MM.1S (cell line): ENCODE data around the gene ADRM1.

Experiments
- DNase-seq: peaks from one replicate; pipeline ENCODE4 v3.0.0-alpha.2; 2015
- H2AFZ ChIP-seq: fragments of 300-600 bp; sonication (generic); 2 replicates; pipeline ENCODE4 v1.6.0; 2016; ENCODE audit warnings: antibody characterized with exemption, low read length
- H3F3A ChIP-seq: fragments of 300-600 bp; sonication (generic); 2 replicates; pipeline ENCODE4 v1.6.1; 2016; ENCODE audit warnings: mild to moderate bottlenecking, antibody characterized with exemption, low read length, moderate library complexity, mixed read lengths; ENCODE audit not compliant: insufficient read depth
- H3K27ac ChIP-seq: fragments of 300-600 bp; sonication (generic); 2 replicates; pipeline ENCODE4 v1.5.1; 2016; ENCODE audit warnings: mild to moderate bottlenecking, low read length
- H3K27me3 ChIP-seq: fragments of 300-600 bp; sonication (generic); replicated peaks from 2 replicates; pipeline ENCODE4 v1.6.0; 2016; ENCODE audit warnings: low read length; ENCODE audit not compliant: insufficient read depth
- H3K36me3 ChIP-seq: fragments of 300-600 bp; sonication (generic); replicated peaks from 2 replicates; pipeline ENCODE4 v1.6.1; 2016; ENCODE audit warnings: mild to moderate bottlenecking, low read length, mixed read lengths; ENCODE audit not compliant: insufficient read depth
- H3K4me1 ChIP-seq: fragments of 300-600 bp; sonication (generic); 2 replicates; pipeline ENCODE4 v1.6.1; 2016; ENCODE audit warnings: low read length, mixed read lengths
- H3K4me2 ChIP-seq: fragments of 300-600 bp; sonication (generic); 2 replicates; pipeline ENCODE4 v1.6.0; 2016; ENCODE audit warnings: low read depth, low read length
- H3K4me3 ChIP-seq: fragments of 300-600 bp; sonication (generic); 2 replicates; pipeline ENCODE4 v1.5.1; 2016; ENCODE audit warnings: low read length, mixed read lengths
- H3K79me2 ChIP-seq: fragments of 300-600 bp; sonication (generic); 2 replicates; pipeline ENCODE4 v1.6.1; 2016; ENCODE audit warnings: mixed run types, low read length, mixed read lengths
- H3K9ac ChIP-seq: fragments of 300-600 bp; sonication (generic); 2 replicates; pipeline ENCODE4 v1.6.1; 2016; ENCODE audit warnings: low read length, mixed read lengths
- H3K9me2 ChIP-seq: fragments of 300-600 bp; sonication (generic); replicated peaks from 2 replicates; pipeline ENCODE4 v1.6.1; 2016; ENCODE audit warnings: mild to moderate bottlenecking, low read length, mixed read lengths; ENCODE audit not compliant: insufficient read depth
- H3K9me3 ChIP-seq: fragments of 300-600 bp; sonication (generic); replicated peaks from 2 replicates; pipeline ENCODE4 v1.6.1; 2016; ENCODE audit warnings: mild to moderate bottlenecking, low read length, mixed read lengths; ENCODE audit not compliant: insufficient read depth
- H4K20me1 ChIP-seq: fragments of 300-600 bp; sonication (generic); 2 replicates; pipeline ENCODE4 v1.6.1; 2016; ENCODE audit warnings: mild to moderate bottlenecking, low read length, moderate library complexity, mixed read lengths; ENCODE audit not compliant: insufficient read depth
- CTCF ChIP-seq: fragments of 300-600 bp; sonication (generic); IDR thresholded peaks from 2 replicates; pipeline ENCODE4 v1.5.1; 2016; ENCODE audit warnings: antibody characterized with exemption, low read length, mixed read lengths
- EZH2 ChIP-seq: fragments of 300-600 bp; sonication (generic); optimal IDR thresholded peaks from 2 replicates; pipeline ENCODE3; 2017; ENCODE audit warnings: low read depth, mild to moderate bottlenecking, antibody characterized with exemption, low read length, mixed read lengths
- EZH2phosphoT487 ChIP-seq: fragments of 300-600 bp; sonication (generic); IDR thresholded peaks from 2 replicates; pipeline ENCODE4 v1.6.1; 2018; ENCODE audit warnings: antibody characterized with exemption, low read length

Gene ADRM1

DNA sequence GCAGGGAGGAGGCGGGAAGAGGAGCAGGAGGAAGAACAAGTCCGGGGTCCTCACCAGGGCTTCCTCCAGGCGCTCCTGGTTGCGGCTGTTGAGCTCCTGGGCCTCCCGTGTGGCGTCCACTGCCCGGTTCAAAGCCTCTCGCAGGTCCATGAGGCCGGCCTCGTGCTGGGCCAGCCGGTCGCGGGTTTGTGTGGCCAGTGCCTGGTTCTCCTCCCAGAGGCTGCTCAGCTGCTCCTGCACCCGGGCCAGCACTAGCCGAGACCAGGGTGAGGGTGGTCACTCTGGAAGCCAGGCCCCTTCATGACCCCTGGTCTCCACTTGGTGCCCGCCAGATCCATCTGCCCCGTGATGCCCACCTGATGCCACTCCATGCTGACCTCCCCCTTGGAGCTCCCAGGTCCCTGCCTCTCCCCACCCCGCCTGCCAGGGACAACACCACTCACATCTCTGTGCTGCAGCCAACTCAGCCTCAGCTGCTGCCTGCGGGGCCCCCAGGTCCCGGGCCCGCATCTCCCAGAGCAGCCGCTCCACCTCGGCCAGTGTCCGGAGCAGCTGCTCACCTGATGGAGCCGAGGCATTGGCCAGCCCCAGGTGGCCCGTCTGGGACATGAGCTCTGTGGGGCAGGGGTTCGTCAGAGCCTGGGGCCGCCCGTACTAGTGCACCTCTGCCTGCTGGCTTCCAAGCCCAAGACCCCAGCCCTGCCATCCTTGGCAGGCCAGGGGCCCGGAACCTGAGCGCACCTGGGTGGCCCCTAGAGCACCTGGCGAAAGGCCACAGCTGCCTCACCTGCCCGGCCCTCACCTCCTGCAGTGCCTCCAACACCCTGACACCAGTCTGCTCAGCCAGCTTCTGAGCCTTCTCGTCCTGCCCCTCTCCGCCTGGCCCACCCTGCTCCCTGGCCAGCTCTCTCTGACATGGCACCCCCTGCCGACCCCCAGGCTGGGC, 15.9 kb downstream of the ADRM1 start:
- DNase-seq: no peak
- TF ChIP-seq CTCF (no peak), EZH2 (no peak), EZH2phosphoT487 (no peak)
- Histone ChIP-seq H3K9me3 (no peaks in the 10 kb centered on the region), H3F3A (peaks cover 6% of the 10 kb centered on the region; the same call in 1 of the 2 replicates), H3K4me1 (no peaks in the 10 kb centered on the region), H2AFZ (no peak overlapping the region), H3K27ac (no peak overlapping the region), H3K79me2 (no peaks in the 10 kb centered on the region), H3K9ac (no peak overlapping the region), H3K27me3 (no peaks in the 10 kb centered on the region), H3K9me2 (no peaks in the 10 kb centered on the region), H3K4me3 (no peak overlapping the region), H4K20me1 (no peaks in the 10 kb centered on the region), H3K36me3 (no peaks in the 10 kb centered on the region), H3K4me2 (no peak overlapping the region)

- H3K79me2 ChIP-seq: no peaks in the 10 kb centered on the region
- no peaks in the 10 kb centered on the region; the same call in 1 of the 2 replicates for H3K36me3 ChIP-seq
- H3K27ac ChIP-seq: no peak overlapping the region
- H3K9ac ChIP-seq: no peak overlapping the region
- no peaks in the 10 kb centered on the region for H3K9me2 ChIP-seq
- no peak overlapping the region for H2AFZ ChIP-seq
- no peak for TF ChIP-seq EZH2
- TF ChIP-seq CTCF: no peak
- TF ChIP-seq EZH2phosphoT487: no peak
- H3K9me3 ChIP-seq: no peaks in the 10 kb centered on the region
- peaks cover 6% of the 10 kb centered on the region; the same call in 1 of the 2 replicates for H3F3A ChIP-seq
- H3K4me1 ChIP-seq: no peaks in the 10 kb centered on the region
- no peak overlapping the region for H3K4me2 ChIP-seq
- no peaks in the 10 kb centered on the region for H3K27me3 ChIP-seq
- H4K20me1 ChIP-seq: no peaks in the 10 kb centered on the region
- no peak for DNase-seq
- no peak overlapping the region for H3K4me3 ChIP-seq
Measured at GRCh38 chr20:62319346-62319909, 16.6 kb downstream of the ADRM1 start.

GRCh38 chr20:62320581-62321354, 18.0 kb downstream of the ADRM1 start:
- no peaks in the 10 kb centered on the region for H3K9me2 ChIP-seq
- TF ChIP-seq EZH2 (no peak), EZH2phosphoT487 (no peak), CTCF (no peak)
- DNase-seq: no peak
- H4K20me1 ChIP-seq: no peaks in the 10 kb centered on the region
- no peak overlapping the region for H3K4me3 ChIP-seq
- no peak overlapping the region for H2AFZ ChIP-seq
- no peak overlapping the region for H3K9ac ChIP-seq
- peaks cover 6% of the 10 kb centered on the region; the same call in 1 of the 2 replicates for H3F3A ChIP-seq
- no peaks in the 10 kb centered on the region; the same call in 1 of the 2 replicates for H3K36me3 ChIP-seq
- H3K4me2 ChIP-seq: no peak overlapping the region
- H3K27me3 ChIP-seq: no peaks in the 10 kb centered on the region
- H3K79me2 ChIP-seq: no peaks in the 10 kb centered on the region
- H3K4me1 ChIP-seq: no peaks in the 10 kb centered on the region
- H3K9me3 ChIP-seq: no peaks in the 10 kb centered on the region
- H3K27ac ChIP-seq: no peak overlapping the region
